D341Med (cell line): ENCODE measurements around the gene SUOX.
"Not testable (repeated sequence)": the region's sequence is repeated elsewhere in the genome, so short reads cannot be mapped to it uniquely, and the experiment has no call there.

ENCODE experiments used
- DNase-seq: peaks from one replicate; pipeline ENCODE4 v3.0.0; 2012; ENCODE audit warnings: low spot score

The SUOX gene

GRCh38 chr12:55983232-55983842 is 13.7 kb upstream of the SUOX start:
- DNase-seq, result no peak

GRCh38 chr12:55984861-55985260 is 12.2 kb upstream of the SUOX start:
- no peak for DNase-seq

GRCh38 chr12:55985341-55985740 is 11.7 kb upstream of the SUOX start:
- no peak for DNase-seq

GRCh38 chr12:55985976-55986375 is 11.1 kb upstream of the SUOX start:
- DNase-seq, result not testable (repeated sequence)

- no peak for DNase-seq
These were observed 6.0 kb upstream of the SUOX start for GRCh38 chr12:55991110-55991509.

- DNase-seq, result no peak
These were observed 3.7 kb upstream of the SUOX start for GRCh38 chr12:55993230-55993853.

- DNase-seq, result no peak
These were observed 1.7 kb upstream of the SUOX start for GRCh38 chr12:55995366-55995765.

GRCh38 chr12:55996201-55996714 is 818 bp upstream of the SUOX start:
- peak; percentile 70 for DNase-seq

GRCh38 chr12:55997535-55997859 is 421 bp downstream of the SUOX start:
- DNase-seq, result no peak

- not testable (repeated sequence) for DNase-seq
These were observed 2.4 kb downstream of the SUOX start for GRCh38 chr12:55999522-55999921.

- DNase-seq, result not testable (repeated sequence)
These were observed 3.0 kb downstream of the SUOX start for GRCh38 chr12:55999999-56000540.

- no peak for DNase-seq
These were observed 4.5 kb downstream of the SUOX start for GRCh38 chr12:56001487-56002100.

- DNase-seq, result not testable (repeated sequence)
These were observed 6.3 kb downstream of the SUOX start for GRCh38 chr12:56003376-56003775.

GRCh38 chr12:56004211-56004610 is 7.1 kb downstream of the SUOX start:
- DNase-seq, result no peak

- DNase-seq, result peak; percentile 91
These were observed 10.8 kb downstream of the SUOX start for GRCh38 chr12:56007564-56008559.

GRCh38 chr12:56010111-56010570 is 13.1 kb downstream of the SUOX start:
- DNase-seq, result no peak

GRCh38 chr12:56011509-56012090 is 14.5 kb downstream of the SUOX start:
- no peak for DNase-seq

GRCh38 chr12:56013482-56013881 is 16.4 kb downstream of the SUOX start:
- no peak for DNase-seq

GRCh38 chr12:56014205-56014604 is 17.1 kb downstream of the SUOX start:
- DNase-seq, result no peak

- DNase-seq, result no peak
These were observed 20.1 kb downstream of the SUOX start for GRCh38 chr12:56017181-56017580.

- DNase-seq, result no peak
These were observed 21.3 kb downstream of the SUOX start for GRCh38 chr12:56018356-56018755.
